Measurements from ENCODE around the gene KREMEN2.
"Not testable (repeated sequence)": the region's sequence is repeated elsewhere in the genome, so short reads cannot be mapped to it uniquely, and the experiment has no call there.

The KREMEN2 gene

GRCh38 chr16:2926650-2926999, 37.5 kb upstream of the KREMEN2 start:
- no peak for DNase-seq (ENCODE audit: extremely low read depth, low read depth)
- no peak for TF ChIP-seq CTCF (IDR thresholded peaks at IDR 0.05; ENCODE audit: low read depth, low read length)

- TF ChIP-seq CTCF (IDR thresholded peaks at IDR 0.05; ENCODE audit: low read depth, low read length), result peak; percentile 89
- DNase-seq (ENCODE audit: extremely low read depth, low read depth), result peak; percentile 61
Observed at GRCh38 chr16:2927010-2927646, 36.9 kb upstream of the KREMEN2 start.

GRCh38 chr16:2928151-2928550, 35.9 kb upstream of the KREMEN2 start:
- DNase-seq (ENCODE audit: extremely low read depth, low read depth), result not testable (repeated sequence)

GRCh38 chr16:2928796-2929195, 35.3 kb upstream of the KREMEN2 start:
- DNase-seq (ENCODE audit: extremely low read depth, low read depth), result no peak
- no peak for TF ChIP-seq CTCF (IDR thresholded peaks at IDR 0.05; ENCODE audit: low read depth, low read length)

- TF ChIP-seq CTCF (IDR thresholded peaks at IDR 0.05; ENCODE audit: low read depth, low read length), result no peak
- no peak for DNase-seq (ENCODE audit: extremely low read depth, low read depth)
Observed at GRCh38 chr16:2929693-2930092, 34.4 kb upstream of the KREMEN2 start.

- DNase-seq (ENCODE audit: extremely low read depth, low read depth), result no peak
Observed at GRCh38 chr16:2930236-2930635, 33.8 kb upstream of the KREMEN2 start.

GRCh38 chr16:2931231-2931914, 32.7 kb upstream of the KREMEN2 start:
- DNase-seq (ENCODE audit: extremely low read depth, low read depth), result not testable (repeated sequence)

More at GRCh38 chr16:2930236-2930635, 33.8 kb upstream of the KREMEN2 start:
- TF ChIP-seq CTCF (IDR thresholded peaks at IDR 0.05; ENCODE audit: low read depth, low read length), result no peak

- TF ChIP-seq CTCF (IDR thresholded peaks at IDR 0.05; ENCODE audit: low read depth, low read length), result no peak
- DNase-seq (ENCODE audit: extremely low read depth, low read depth), result no peak
Observed at GRCh38 chr16:2933136-2933535, 30.9 kb upstream of the KREMEN2 start.
